Fibroblast of villous mesenchyme (primary cell): ENCODE data around the gene AKIRIN1. TPM values are rescaled to one million over a fixed set of nuclear protein-coding genes. Genes with fewer than 3 reads are reported as not detected.
"Not testable (repeated sequence)": the region's sequence is repeated elsewhere in the genome, so short reads cannot be mapped to it uniquely, and the experiment has no call there.

ENCODE experiments used
- DNase-seq: peaks from one replicate; pipeline ENCODE4 v3.0.0-alpha.2; 2010; ENCODE audit warnings: low read depth
- H3K4me3 ChIP-seq: 2 replicates; pipeline ENCODE4 v1.5.1; 2011; ENCODE audit warnings: low read depth, mild to moderate bottlenecking, low read length
- total RNA-seq: library from RNA; depleted of rRNA; stranded (reverse); fragments of >200 nt; gene quantifications from 2 replicates; pipeline ENCODE4 v1.2.3, GENCODE V29; 2012
- TF ChIP-seq, protein P1 (sequence below): IDR thresholded peaks from 2 replicates; pipeline ENCODE4 v1.5.1; 2012; ENCODE audit warnings: low read depth, mild to moderate bottlenecking, low read length; ENCODE audit not compliant: insufficient read depth

AKIRIN1 gene
- total RNA-seq, 1 donor, result 69.5 TPM

DNA sequence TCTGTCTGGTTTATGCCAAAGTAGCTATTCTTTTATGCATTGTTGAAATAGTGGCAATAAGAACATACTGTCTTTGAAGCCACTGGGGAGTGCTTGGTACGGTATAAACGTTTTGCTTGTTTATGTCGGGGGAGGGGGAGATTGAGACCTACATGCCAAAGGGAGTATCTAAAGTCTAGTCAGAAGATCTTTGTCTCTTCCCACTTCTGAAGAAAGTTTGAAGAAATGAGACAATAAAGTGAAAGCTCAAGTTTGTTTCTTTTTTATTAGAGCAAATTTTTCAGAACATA, 6.8 kb downstream of the AKIRIN1 start:
- H3K4me3 ChIP-seq, result peak overlapping the region; percentile 13
- no peak for DNase-seq
- TF ChIP-seq, protein P1, sequence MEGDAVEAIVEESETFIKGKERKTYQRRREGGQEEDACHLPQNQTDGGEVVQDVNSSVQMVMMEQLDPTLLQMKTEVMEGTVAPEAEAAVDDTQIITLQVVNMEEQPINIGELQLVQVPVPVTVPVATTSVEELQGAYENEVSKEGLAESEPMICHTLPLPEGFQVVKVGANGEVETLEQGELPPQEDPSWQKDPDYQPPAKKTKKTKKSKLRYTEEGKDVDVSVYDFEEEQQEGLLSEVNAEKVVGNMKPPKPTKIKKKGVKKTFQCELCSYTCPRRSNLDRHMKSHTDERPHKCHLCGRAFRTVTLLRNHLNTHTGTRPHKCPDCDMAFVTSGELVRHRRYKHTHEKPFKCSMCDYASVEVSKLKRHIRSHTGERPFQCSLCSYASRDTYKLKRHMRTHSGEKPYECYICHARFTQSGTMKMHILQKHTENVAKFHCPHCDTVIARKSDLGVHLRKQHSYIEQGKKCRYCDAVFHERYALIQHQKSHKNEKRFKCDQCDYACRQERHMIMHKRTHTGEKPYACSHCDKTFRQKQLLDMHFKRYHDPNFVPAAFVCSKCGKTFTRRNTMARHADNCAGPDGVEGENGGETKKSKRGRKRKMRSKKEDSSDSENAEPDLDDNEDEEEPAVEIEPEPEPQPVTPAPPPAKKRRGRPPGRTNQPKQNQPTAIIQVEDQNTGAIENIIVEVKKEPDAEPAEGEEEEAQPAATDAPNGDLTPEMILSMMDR, result no peak

DNA sequence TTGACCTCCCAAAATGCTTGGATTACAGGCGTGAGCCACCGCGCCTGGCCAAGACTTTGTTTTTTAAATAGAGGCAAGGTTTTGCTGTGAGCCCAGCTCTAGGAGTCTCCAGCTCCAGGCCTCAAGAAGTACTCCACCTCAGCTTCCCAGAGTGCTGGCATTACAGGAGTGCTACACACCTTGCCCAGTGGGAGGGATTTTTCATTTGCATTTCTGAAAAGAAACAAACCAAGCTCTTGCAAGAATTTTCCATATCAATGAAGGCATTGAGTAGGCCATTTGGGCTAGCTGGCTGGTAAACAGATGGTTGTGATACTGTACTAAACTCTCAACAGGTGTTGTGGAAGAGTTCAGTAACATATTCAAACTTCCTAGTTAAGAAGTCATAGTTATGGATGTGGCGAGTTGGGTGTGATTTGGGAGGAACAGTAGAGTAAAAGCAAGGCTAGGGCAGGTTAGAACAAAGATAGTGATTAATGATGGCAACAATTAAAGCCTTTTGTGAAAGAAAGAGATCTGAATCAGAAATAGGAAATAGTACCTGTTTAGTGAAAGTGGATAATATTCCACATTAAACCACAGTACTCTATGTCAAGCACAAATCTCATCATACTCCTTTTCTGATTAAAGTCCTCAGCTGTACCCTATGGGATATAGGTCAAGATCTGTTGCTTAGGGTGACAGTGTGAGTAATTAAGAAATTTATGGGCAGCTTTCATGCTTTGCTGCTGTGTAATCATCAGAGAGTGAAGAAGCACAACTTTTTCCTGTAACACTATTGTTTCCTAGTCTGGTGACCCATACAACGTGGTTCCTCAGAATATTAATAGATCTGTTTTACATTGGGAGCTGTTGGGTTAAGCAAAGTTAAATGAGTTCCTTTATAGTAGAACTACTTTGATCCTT, 10.7 kb downstream of the AKIRIN1 start:
- H3K4me3 ChIP-seq, result no peak overlapping the region
- TF ChIP-seq, protein P1, result no peak
- DNase-seq, result no peak

DNA sequence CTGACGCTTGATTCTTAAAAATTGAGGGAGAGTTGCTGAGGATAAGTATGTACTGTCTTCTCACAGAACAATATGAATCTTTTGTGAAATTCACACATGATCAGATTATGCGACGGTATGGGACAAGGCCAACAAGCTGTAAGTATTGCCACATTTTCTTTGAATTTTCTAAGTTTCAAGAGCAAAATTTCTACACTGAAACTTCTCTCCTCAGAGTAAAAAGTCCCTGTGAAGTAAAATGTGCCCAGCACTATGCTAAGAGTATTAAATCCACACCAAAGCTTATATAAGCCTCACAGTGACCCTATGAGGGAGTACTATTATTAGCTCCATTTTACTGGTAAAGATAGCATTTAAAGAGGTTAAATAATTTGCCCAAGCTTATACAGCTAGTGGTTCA, 12.2 kb downstream of the AKIRIN1 start:
- TF ChIP-seq, protein P1, result no peak
- no peak overlapping the region for H3K4me3 ChIP-seq
- DNase-seq, result peak; percentile 6

DNA sequence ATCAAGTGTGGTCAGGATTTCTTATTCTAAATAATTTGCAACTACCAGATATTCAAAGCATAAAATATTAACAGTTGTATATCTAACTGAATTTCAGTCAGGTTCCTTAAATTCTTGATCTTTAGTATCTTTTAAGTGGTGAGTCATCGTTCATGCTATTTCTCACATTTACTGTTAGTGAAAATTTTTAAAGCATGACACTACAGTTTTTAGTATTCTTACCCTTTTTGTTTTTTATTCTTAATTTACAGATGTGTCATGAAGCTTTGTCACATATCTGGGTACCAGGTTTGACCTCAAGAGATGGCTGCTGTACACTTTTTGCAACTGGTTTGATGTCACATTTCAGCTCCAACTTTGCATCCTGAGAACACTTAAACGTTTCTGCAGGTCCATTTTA, 12.7 kb downstream of the AKIRIN1 start:
- DNase-seq, result peak; percentile 30
- H3K4me3 ChIP-seq, result no peak overlapping the region
- TF ChIP-seq, protein P1, result no peak

DNA sequence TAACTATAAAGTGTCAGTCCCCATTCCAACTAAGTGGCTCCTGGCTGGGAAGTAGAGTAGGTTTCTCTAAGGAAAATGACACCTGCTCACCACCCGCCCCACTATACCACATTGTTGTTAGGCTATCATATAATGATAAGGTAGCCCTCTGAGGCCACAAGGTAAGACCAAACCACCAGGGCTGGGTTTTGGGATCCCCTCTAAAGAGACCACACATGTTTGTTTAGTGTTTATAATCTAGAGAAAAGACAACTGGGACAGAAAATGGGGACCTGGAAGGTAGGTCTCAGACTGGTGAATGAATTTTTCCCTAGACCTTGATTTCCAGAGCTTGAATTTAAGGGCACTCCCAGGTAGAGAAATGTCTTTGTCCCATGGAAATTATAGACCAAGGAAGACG, 15.2 kb downstream of the AKIRIN1 start:
- TF ChIP-seq, protein P1, result no peak
- no peak overlapping the region for H3K4me3 ChIP-seq
- no peak for DNase-seq

DNA sequence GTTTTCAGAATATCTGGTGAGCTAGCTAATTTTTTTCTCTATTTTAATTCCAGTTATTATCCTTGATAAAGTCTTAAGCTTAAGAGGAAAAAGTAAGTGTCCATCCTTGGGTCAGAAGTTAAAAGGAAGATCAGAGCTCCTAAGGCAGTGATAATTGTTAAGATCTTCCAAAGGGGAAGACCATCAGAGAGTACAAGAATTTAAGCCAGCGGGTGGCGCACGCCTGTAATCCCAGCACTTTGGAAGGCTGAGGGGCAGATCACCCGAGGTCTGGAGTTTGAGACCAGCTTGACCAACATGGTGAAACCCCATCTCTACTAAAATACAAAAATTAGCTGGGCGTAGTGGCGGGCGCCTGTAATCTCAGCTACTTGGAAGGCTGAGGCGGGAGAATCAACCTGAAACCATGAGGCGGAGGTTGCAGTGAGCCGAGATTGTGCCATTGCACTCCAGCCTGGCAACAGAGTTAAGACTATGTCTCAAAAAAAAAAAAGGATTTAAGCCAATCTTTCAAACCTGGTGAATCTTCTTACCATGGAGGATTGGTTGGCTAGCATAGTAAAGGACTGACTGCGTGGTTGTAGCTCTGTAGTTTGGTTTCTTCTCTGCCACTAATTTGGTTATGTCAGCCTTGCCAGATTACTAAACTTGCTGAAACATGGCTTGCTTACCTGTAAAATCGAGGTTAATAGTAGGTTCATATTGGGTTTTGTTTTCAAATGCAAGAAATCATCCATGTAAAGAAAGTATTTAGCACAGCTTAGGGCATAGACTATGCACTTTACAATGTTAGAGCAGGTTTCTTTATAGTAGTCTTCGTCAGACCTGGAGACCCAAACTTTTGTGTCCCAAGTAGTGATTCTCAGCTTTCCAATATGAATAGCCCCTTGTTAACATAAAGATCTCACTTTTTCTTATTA, 15.9 kb downstream of the AKIRIN1 start:
- no peak overlapping the region for H3K4me3 ChIP-seq
- TF ChIP-seq, protein P1, result no peak
- DNase-seq, result no peak

DNA sequence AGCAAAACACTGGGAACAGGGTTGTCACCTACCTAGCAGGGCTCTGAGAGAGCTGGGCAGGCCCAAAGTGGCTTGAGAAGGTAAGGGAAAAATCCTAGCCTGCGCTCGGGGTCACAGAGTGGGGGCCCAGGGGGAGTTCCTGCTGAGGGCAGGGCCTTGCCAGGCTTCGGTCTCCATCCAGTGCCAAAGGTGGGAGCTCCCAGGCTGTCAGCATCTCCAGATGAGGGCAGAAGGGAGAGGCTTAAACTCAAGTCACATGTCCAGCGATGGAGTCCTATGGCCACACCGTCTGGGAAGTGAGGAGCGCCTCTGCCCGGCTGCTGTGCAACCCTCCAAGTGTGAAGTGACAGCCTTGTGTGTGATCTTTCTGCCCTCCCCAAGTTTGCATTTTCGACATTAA, 23.9 kb downstream of the AKIRIN1 start:
- H3K4me3 ChIP-seq, DNase-seq: not testable (repeated sequence)
